GM19328 (cell line): ENCODE results near the gene CIDEB.
"Not testable (repeated sequence)": the region's sequence is repeated elsewhere in the genome, so short reads cannot be mapped to it uniquely, and the experiment has no call there.

Experiments
- ATAC-seq: cut with Tn5 transposase; IDR thresholded peaks from one replicate; pipeline ENCODE4 v1.9.1; 2021; ENCODE audit warnings: mild to moderate bottlenecking, moderate library complexity; ENCODE audit not compliant: unreplicated experiment

Gene CIDEB

DNA sequence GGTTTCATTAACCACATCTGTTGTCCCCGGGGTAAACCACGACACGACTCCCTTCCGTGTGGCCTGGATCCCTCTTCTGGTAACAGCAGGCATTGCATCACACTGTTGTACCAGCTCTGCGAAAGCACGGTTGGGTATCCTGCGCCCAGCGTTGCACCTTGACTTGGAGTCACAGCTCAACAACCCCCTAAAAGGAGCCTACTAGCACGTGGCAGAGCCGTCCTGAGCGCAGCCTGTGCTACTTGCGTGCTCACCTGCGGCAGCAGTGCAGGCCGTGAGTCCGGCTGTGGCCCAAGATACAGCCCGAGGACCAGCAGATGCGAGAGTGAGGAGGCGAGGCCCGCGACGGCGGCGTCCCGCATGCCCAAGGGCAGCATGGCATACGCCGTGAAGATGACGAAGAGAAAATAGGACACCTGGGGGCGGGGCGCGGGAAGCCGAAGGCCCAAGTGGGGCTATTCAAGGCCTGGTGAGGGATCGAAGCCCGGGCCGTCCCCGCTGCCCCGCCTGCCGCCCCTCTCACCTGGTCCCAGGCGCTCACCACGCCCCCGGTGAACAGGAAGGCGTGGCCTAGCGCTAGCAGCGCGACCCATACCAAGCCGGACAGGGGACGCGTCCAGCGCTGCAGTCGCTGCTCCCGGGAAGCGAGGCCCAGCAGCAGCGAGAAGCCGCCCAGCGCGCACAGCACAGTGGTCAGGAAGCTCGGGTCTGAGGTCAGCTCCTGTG lies 24.7 kb upstream of the CIDEB start:
- ATAC-seq, result peak; percentile 64

DNA sequence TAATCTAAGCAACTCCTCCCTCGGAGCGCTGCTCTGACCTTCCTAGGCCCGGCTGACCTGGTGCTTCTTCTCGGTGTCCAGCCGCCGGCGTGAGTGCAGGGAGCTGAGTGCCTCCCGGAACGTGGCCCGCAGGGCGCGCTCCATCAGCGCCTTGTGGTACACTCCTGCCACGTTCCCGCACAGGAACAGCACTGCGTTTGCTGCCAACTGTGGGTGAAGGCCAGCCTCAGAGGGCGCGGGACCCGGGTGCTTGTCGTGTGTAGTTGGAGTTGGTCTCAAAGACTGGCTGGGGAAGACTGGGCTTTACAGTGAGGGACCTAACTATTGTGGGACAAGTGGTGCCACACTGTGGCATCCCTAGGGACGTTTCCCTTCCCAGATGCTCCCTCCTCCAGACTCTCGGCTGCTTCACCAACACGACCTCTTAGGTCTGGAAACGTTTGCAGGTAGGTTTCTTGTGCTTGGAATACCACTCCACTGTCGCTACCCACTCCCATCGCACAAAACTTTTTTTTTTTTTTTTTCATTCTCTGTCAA lies 24.0 kb upstream of the CIDEB start:
- no peak for ATAC-seq

DNA sequence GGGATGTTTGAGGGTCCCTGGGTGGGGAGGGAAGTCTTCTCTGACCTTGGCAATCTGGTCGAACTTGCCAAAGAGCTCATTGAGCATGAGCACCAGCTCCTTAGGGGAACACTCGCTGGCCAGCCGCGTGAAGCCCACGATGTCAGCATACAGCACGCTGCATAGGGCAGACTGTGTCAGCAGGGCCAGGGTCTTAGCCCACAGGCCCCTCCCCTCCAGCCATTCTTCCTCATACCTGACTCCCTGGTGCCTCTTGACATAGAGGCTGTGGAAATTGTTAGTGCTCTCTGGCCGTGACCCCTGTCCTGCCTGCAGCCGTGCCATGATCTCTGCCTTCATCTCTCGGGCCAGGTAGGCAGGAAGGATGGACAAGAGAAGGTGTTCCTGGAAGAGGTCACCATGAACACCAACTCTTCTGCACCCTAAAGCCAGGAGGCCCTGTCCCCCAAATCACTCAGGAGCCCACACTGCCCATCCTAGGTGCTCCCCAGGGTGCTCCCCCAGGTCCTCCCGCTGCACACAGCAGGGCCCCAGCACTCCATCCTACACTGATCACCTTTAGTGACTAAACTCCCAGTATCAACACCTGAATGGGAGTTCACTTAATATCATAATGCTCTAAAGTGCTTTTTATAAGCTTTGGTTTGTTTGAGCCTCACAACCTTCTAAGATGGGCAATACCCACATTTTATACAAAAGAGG lies 23.3 kb upstream of the CIDEB start:
- ATAC-seq, result no peak

DNA sequence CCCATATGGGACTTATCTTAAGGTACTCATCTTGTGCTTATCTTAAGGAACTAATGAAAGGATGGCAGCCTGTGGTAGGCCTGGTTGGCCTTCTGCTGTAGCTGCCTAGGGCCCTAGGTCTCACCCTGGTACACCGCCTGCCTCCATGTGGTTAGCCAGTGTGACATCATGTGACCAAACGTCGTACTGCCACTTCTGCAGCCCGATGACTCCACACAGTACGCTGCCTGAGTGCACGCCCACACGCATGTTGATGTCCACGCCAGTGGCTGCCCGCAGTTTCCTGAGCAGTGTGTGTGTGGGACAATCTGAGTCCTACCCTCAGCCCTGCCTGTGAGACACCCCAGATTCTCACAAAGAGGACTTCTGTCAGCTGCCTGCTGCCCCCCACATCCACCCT lies 22.0 kb upstream of the CIDEB start:
- no peak for ATAC-seq

DNA sequence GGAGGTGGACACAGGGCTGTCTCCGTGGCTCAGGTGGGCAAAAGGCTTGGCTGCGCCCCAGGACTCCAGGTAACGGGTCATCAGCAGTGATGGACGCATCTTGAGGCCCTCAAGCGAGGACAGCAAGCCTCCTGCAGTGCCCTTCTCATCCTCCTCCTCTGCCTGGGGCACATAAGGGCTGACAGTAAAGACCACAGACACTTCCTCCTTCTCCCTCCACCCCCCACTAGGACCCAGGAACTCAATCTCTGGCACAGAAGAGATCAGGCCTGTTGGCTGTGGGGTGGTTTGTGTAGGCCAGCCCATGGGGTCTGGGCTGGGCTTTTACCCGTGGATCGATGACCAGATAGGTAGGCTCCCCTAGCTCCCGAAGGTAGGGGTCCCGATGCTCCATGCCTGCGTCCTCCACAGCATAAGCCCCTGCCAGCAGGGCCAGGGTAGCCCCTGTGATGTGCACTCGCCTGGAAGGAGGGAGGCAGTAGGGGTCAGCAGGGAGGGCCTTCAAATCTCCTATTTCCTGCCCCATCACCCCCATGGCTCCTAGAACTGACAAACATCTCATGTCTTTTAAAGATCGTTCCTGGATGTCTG lies 21.4 kb upstream of the CIDEB start:
- ATAC-seq, result no peak

DNA sequence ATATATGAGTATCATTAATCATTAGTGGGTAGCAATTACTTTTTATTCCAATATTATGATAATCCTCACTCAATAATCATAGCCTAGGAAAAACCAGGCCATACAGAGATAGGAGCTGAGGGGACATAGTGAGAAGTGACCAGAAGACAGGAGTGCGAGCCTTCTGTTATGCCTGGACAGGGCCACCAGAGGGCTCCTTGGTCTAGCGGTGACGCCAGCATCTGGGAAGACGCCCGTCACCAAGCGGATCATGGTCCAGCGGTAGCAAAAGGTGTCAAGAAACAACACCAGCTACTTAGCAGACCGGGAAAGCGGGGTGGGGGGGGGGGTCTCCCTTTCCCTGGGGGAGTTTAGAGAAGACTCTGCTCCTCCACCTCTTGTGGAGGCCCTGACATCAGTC lies 20.1 kb upstream of the CIDEB start:
- not testable (repeated sequence) for ATAC-seq

DNA sequence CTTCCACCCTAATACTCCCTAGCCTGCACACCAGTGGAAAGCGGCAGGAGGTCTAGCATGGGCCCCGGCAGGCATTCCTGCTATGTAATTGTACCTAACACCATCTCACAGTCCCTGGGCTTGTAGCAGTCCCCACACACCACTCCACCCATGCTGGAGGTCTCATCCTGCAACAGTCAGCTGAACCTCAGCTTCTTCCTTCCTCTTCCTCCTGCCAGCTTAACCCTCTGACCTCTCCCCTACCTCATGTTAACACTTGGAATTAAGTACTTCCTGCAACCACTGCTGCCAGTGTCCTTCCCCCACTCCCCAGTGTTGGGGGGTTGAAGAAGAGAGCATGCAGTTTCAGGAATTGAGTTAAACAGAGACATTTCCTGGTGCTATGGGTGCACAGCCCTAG lies 19.5 kb upstream of the CIDEB start:
- ATAC-seq, result no peak

DNA sequence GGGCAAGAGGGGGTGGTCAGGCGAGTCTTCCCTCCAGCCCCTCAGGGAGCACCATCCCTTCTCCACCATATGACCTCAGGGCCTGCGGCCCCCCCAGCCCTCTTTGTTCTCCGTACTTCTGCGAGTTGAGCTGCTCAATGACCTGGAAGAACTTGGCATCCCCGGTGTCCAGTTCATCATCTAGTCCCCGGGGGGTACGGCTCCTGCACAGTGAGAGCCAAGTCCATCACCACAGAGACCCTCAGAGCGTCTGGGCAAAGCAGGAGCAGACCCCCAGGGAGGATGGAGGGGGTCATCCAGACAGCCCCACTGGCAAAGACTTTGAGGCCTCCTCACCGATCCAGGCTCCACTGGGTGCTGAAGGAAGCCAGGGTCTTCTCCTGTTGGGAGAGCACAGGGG lies 18.2 kb upstream of the CIDEB start:
- no peak for ATAC-seq

DNA sequence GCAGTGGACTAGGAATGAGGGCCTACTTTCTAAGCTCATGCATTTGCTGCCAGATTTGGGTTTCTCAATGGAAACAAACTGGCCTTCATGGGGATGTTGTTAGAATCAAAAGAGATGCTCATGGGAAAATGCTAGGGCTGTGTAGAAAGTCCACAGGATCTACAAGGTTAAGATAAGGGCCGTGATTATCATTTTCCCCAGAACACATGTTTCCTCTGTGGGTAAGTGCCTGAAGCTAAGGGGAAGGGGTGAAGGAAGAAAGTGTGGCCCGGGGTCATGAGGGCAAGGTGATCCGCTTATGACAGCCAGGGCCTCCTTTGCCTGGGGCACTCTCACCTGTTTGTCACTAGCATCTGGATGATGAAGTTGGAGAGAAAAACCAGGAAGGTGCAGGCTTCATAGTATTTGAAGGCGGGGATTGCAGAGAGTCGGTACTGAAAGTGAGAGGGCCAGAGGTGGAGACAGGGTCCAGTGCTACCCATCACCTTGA lies 17.3 kb upstream of the CIDEB start:
- no peak for ATAC-seq

DNA sequence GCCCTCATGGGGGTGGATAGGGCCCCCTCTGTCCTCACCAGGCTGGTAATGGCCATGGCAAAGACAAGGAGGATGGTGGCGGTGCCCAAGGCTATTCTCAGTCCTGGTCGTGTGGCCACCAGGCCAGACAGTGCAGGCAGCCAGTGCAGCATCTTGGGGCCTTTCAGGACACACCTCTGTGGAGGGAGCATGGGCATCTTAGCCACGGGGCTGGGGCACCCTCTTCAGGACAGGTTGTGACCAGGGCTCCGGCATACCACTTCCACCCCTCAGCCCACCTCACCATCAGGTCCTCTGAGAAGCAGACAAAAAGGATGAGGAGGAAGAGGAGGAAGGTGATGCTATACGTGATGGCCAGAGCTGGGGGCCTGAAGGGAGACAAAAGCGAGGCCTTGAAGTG lies 16.2 kb upstream of the CIDEB start:
- no peak for ATAC-seq

DNA sequence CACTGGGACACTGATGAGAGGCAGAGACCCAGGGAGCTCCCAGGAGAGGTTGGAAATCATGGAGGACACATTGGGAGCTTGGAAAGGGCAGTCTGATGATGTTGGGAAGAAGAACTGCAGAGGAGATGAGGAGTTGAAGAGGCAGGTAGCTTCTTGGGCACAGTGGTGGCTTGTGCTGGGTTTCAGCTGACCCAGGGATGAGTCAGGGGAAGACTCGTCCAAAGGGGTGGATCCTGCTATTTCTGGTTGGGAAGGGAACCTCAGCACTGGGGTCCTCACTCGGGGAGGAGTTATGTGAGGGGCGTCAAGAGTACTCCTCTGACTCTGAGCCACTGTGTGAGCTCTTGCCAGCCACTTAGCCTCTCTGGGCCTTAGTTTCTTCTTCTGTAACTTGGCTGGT lies 15.6 kb upstream of the CIDEB start:
- no peak for ATAC-seq

DNA sequence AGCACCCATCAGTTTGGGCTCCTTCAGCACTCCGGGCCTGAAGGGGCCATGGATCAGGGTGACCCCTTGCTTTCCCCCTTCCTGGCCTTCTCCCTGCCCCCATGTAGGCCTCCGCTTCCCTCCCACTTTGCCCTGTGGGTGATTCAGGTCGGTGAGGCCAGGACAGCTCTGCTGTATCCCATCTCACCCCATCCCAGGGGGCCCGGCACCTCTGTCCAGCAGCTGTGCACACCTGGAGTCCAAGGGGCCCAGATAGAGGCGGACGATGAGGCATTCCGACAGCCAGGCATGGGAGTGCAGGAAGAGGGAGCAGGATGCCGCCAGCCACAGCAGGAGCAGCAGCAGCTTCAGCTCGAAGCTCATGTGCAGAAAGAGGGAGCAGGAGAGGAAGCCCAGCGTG lies 14.9 kb upstream of the CIDEB start:
- ATAC-seq, result no peak

DNA sequence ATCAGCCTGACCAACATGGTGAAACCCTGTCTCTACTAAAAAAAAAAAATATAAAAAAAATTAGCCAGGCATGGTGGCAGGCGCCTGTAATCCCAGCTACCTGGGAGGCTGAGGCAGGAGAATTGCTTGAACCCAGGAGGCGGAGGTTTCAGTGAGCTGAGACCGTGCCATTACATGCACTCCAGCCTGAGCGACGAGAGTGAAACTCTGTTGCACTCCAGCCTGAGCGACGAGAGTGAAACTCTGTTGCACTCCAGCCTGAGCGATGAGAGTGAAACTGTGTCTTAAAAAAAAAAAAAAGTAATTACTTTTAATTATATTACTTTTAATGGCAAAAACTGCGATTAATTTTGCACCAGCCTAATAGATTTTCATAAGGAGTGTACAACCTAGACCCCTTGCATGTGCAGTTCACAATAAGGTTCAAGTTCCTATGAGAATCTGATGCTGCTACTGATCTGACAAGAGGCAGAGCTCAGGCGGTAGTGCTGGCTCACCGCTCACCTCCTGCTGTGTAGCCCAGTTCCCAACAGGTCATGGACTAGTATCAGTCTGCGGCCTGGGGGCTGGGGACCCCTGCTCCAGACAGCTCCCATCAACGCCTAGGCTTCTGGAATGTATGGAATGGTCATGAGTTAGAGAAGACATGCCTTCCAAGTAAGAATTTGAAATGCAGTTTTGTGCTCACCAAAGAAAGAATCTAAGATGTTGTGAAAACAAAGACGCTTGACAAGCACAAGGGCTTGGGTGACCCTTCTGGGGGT lies 13.6 kb upstream of the CIDEB start:
- no peak for ATAC-seq

DNA sequence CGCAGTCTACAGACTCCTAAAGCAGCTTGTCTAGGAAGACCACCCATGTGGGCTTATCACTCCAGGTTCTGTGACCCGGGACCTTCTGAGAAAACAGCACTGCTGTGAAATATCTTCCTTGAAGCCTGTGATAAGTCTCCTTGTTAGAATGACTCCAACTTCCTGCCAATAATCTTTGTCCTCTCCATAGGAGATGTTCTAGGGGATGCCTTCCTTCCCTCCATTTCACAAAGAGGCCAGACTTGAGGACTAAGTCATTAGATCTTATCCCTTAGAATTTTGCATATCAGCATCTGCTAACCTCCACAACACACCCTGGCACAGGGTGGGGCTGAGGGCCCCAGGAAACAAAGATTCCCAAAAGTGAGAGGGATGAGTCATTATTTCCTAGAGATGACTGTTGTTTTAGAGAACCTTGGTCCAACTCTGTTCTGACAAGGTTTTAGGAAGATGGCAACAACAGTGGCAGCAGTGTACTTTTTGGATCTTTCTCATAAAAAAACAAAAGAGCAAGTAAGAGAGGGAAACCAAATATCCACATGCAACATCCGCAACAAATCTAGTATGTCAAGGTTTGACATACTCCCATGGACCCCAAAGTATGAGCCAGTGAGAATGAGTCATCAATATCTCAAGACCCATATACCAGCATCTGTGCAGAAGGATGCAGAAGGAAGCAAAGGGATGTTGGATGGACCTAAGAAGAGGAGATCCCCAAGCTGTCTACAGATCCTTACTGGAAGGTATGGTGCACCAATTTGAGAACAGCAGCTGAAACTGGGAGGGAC lies 9.6 kb upstream of the CIDEB start:
- no peak for ATAC-seq

DNA sequence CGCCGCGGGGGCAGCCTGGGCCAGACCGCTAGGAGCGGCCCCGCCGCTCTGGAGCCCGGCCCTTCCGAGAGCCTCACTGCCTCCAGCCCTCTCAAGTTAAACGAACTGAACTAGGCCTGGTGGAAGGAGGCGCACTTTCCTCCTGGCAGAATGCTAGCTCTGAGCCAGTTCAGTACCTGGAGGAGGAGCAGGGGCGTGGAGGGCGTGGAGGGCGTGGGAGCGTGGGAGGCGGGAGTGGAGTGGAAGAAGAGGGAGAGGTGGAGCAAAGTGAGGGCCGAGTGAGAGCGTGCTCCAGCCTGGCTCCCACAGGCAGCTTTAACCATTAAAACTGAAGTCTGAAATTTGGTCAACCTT lies 8.8 kb upstream of the CIDEB start:
- ATAC-seq, result no peak

DNA sequence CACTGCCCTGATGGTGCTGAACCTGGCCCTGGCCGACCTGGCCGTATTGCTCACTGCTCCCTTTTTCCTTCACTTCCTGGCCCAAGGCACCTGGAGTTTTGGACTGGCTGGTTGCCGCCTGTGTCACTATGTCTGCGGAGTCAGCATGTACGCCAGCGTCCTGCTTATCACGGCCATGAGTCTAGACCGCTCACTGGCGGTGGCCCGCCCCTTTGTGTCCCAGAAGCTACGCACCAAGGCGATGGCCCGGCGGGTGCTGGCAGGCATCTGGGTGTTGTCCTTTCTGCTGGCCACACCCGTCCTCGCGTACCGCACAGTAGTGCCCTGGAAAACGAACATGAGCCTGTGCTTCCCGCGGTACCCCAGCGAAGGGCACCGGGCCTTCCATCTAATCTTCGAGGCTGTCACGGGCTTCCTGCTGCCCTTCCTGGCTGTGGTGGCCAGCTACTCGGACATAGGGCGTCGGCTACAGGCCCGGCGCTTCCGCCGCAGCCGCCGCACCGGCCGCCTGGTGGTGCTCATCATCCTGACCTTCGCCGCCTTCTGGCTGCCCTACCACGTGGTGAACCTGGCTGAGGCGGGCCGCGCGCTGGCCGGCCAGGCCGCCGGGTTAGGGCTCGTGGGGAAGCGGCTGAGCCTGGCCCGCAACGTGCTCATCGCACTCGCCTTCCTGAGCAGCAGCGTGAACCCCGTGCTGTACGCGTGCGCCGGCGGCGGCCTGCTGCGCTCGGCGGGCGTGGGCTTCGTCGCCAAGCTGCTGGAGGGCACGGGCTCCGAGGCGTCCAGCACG lies 8.2 kb upstream of the CIDEB start:
- ATAC-seq, result no peak

DNA sequence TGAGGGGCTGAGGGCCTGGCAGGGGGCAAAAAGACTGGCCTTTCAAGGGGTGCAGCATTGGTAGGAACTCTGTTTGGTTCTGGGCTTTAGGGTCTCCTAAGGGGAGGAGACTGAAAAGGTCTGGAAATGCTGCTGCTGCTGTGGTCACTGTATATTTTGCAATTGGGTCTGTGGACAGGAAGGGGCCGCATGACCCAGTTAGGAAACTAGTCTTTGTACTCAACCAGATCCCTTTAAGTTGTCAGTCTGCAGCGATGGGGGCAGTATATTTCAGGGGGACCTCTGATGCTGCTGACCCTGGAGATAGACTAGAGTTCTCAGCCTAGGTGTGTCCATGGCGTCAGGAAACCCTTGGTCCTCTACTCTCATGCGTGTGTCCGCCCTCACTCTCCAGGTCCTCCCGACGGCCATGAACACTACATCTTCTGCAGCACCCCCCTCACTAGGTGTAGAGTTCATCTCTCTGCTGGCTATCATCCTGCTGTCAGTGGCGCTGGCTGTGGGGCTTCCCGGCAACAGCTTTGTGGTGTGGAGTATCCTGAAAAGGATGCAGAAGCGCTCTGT lies 7.5 kb upstream of the CIDEB start:
- ATAC-seq, result no peak

DNA sequence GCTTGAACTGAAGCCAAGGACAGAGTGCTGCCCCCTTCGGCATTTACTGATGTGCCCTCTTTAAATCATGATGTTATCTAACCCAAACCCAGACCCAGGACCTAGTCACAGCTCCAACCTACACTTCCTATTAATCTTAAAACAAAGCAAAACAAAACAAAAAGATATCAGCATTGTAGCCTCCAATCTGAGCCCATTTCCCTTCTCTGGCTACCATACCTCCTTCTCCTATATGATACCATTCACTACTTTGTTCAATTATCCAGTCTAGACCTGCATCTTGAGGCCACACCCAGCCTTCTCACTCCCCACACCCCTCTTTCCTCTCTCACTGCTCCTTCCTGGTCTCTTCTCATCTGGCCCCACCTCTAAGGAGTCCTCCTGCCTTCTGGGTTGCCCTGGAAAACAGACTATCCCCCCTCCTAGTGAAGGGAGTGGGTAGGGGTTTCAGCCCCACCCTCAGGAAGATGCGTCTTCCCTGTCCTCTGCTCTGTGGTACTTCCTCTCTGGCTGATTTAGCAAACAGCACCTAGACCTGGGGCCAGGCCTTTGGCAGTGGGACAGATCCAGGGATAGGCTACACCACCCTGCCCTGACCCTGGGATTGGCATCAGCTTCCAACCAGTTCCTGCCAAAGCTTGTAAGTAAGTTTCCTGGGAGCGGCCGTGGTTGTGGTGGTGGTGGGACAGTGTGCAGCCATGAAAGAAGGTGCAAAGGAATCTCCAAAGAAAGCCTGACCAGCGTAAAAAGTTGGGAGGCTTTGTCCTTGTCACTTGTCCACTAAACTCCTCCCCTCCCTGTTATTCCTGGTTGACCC lies 6.8 kb upstream of the CIDEB start:
- ATAC-seq, result no peak

DNA sequence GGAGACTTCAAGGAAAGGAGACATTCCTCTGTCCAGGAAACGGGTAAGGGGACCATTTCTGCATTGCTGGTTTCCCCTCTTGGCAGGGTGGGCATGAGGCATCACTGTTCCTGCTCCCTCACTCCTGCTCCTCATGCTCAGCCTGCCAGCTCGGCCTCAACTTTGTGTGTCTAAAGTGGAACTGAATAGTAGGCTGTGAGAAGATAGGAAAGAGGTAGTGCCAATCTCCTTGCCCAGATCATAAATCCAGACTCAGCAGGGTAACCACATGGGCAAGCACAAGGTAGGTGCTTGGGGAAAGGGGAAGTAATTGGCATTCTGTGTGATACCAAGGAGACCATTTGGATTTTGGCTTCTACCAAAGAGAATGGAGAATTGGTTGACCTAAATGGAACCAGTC lies 6.1 kb upstream of the CIDEB start:
- ATAC-seq, result no peak
